Bronchial epithelial cell (primary cell): ENCODE results near the gene UGCG. TPM values are rescaled to one million over a fixed set of nuclear protein-coding genes. Genes with fewer than 3 reads are reported as not detected.
"Not testable (repeated sequence)": the region's sequence is repeated elsewhere in the genome, so short reads cannot be mapped to it uniquely, and the experiment has no call there.

Experiments
- DNase-seq: peaks from one replicate; pipeline ENCODE4 v3.0.0-alpha.2; 2010; ENCODE audit warnings: low read depth
- FAIRE-seq: peaks from 2 replicates; lab custom pipeline; 2011; peaks lifted over from hg19 to GRCh38; lab: Jason Lieb, UNC
- H3K27me3 ChIP-seq: 2 replicates; pipeline ENCODE4 v1.5.1; 2011; ENCODE audit warnings: low read length; ENCODE audit not compliant: control insufficient read depth, insufficient read depth
- H3K36me3 ChIP-seq: 2 replicates; pipeline ENCODE4 v1.5.1; 2011; ENCODE audit warnings: low read length; ENCODE audit not compliant: control insufficient read depth, insufficient read depth
- H3K4me3 ChIP-seq: 2 replicates; pipeline ENCODE4 v1.5.1; 2011; ENCODE audit warnings: mild to moderate bottlenecking, low read depth, low read length, control low read depth
- total RNA-seq: library from RNA; depleted of rRNA; stranded (reverse); fragments of >200 nt; gene quantifications from 2 replicates; pipeline ENCODE4 v1.2.1, GENCODE V29; 2014
- TF ChIP-seq, protein P1 (sequence below): IDR thresholded peaks from 2 replicates; pipeline ENCODE4 v1.5.1; 2011; ENCODE audit warnings: mild to moderate bottlenecking, moderate library complexity, low read length, control low read depth, inconsistent platforms; ENCODE audit not compliant: insufficient read depth, severe bottlenecking

Gene UGCG
- total RNA-seq, 1 donor from 2014 or later: 65.0 TPM

DNA sequence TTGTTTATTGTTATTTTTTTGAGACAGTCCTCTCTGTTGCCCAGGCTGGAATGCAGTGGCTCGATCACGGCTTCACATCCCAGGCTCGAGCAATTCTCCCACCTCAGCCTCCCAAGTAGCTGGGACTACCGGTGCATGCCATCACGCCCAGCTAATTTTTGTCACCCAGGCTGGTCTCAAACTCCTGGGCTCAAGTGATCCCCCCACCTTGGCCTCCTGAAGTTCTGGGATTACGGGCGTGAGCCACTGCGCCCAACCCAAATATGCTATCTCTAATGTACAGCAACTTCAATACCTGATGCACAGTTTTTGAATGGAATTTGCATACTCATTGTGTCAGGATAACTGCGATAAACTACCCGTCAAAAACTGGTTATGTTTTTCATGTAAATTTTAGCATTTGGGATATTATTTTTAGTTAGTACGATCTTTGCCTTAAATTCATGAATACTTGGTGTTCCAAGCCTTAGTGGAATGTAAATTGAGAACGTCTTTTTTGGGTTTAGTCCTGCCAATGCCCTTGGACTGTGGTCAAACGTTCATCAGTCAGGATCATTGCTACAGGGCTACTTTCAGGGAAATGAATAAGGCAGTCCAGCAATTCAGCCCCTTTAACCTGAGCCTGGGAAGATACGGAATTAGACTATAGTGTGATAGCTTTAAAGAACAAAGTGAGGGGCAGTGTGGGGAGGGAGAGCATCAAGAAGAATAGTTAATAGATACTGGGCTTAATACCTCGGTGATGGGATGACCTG is 4.4 kb downstream of the UGCG start:
- TF ChIP-seq, protein P1, sequence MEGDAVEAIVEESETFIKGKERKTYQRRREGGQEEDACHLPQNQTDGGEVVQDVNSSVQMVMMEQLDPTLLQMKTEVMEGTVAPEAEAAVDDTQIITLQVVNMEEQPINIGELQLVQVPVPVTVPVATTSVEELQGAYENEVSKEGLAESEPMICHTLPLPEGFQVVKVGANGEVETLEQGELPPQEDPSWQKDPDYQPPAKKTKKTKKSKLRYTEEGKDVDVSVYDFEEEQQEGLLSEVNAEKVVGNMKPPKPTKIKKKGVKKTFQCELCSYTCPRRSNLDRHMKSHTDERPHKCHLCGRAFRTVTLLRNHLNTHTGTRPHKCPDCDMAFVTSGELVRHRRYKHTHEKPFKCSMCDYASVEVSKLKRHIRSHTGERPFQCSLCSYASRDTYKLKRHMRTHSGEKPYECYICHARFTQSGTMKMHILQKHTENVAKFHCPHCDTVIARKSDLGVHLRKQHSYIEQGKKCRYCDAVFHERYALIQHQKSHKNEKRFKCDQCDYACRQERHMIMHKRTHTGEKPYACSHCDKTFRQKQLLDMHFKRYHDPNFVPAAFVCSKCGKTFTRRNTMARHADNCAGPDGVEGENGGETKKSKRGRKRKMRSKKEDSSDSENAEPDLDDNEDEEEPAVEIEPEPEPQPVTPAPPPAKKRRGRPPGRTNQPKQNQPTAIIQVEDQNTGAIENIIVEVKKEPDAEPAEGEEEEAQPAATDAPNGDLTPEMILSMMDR: no peak
- DNase-seq (no peak), FAIRE-seq (no peak)
- Histone ChIP-seq H3K4me3 (no peak overlapping the region), H3K27me3 (no peaks in the 10 kb centered on the region), H3K36me3 (peaks cover 4% of the 10 kb centered on the region)

- Histone ChIP-seq H3K4me3 (no peak overlapping the region), H3K36me3 (peaks cover 4% of the 10 kb centered on the region), H3K27me3 (no peaks in the 10 kb centered on the region)
- no peak for FAIRE-seq
- peak; percentile 72 for DNase-seq
- TF ChIP-seq, protein P1: no peak
Observed at GRCh38 chr9:111902391-111903139, 6.0 kb downstream of the UGCG start.

GRCh38 chr9:111903535-111903934 is 6.9 kb downstream of the UGCG start:
- not testable (repeated sequence) for DNase-seq, H3K36me3 ChIP-seq, FAIRE-seq, H3K27me3 ChIP-seq, H3K4me3 ChIP-seq

DNA sequence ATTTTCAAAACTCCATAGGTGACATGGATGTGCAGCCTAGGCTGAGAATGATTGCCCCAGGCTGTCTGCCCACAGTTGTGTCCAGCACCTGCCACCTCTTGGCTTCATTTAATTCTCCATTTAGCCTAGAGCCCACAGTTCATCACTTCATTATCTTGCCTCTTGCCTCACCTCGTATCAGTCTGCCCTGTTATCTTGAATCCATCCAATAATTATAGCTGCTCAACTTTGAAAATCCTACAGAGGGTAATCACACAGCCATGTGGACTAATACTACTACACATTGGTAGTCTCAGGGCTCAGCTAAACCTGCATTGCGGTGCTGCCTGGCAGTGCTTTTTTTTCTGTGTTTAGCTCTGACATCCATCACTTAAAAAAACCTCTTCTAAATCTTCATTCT is 7.4 kb downstream of the UGCG start:
- H3K4me3 ChIP-seq: no peak overlapping the region
- FAIRE-seq: no peak
- TF ChIP-seq, protein P1: no peak
- H3K36me3 ChIP-seq: peaks cover 4% of the 10 kb centered on the region
- no peaks in the 10 kb centered on the region for H3K27me3 ChIP-seq
- DNase-seq: no peak

DNA sequence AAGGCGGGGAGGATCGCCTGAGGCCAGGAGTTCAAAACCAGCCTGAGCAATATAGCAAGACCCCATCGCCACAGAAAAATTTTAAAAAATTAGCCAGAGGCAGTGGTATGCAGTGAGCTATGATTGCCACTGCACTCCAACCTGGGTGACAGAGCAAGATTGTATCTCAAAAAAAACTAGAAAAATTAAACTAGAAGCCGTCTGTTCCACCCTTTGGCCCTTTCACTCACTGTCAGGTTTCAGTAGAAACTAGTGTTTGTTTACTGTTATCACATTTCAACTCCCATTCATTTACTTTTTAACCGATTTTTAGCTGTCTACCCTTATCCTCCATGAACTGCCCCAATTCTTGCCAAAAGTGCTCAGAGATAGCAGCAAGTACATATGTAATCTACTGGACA is 8.3 kb downstream of the UGCG start:
- Histone ChIP-seq H3K36me3 (peaks cover 4% of the 10 kb centered on the region), H3K4me3 (no peak overlapping the region), H3K27me3 (no peaks in the 10 kb centered on the region)
- DNase-seq: no peak
- FAIRE-seq: no peak
- TF ChIP-seq, protein P1: no peak

DNA sequence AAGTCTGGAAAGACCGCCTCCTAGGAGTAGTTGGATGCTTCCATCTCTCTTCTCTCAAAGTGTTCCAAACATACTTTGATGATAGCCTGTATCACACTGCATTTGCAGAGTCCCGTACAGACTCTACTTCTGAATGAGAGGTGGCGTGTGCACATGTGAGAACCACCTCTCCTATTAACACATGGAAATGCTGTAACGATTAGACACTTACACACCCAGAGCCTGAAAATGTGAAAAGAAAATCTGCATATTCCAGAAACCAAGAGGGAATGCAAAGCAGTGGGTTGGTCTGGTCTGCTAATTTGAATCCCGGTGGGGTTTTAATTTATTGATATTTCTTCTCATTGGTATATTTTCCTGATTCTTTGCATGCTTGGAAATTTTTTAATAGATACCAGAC is 10.5 kb downstream of the UGCG start:
- no peak overlapping the region for H3K4me3 ChIP-seq
- FAIRE-seq: no peak
- TF ChIP-seq, protein P1: no peak
- peaks cover 3% of the 10 kb centered on the region for H3K36me3 ChIP-seq
- H3K27me3 ChIP-seq: no peaks in the 10 kb centered on the region
- no peak for DNase-seq
